GM12801 (cell line): ENCODE data around the gene CLCA4.

Source experiments
- TF ChIP-seq, protein P1 (sequence below): IDR thresholded peaks from one replicate; pipeline ENCODE4 v1.5.1; 2011; ENCODE audit warnings: control low read depth; ENCODE audit not compliant: insufficient read length; ENCODE audit errors: extremely low read depth

CLCA4 gene

DNA sequence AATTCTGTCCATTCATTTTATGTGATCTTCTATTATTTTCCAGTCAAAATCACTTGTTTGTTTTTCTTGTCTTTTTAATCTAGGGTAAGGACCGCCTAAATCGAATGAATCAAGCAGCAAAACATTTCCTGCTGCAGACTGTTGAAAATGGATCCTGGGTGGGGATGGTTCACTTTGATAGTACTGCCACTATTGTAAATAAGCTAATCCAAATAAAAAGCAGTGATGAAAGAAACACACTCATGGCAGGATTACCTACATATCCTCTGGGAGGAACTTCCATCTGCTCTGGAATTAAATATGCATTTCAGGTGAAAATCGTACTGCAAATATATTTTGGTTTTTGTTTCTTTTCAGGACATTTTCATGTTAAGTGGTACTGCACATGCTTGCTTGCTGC is 20.5 kb downstream of the CLCA4 start:
- TF ChIP-seq, protein P1, sequence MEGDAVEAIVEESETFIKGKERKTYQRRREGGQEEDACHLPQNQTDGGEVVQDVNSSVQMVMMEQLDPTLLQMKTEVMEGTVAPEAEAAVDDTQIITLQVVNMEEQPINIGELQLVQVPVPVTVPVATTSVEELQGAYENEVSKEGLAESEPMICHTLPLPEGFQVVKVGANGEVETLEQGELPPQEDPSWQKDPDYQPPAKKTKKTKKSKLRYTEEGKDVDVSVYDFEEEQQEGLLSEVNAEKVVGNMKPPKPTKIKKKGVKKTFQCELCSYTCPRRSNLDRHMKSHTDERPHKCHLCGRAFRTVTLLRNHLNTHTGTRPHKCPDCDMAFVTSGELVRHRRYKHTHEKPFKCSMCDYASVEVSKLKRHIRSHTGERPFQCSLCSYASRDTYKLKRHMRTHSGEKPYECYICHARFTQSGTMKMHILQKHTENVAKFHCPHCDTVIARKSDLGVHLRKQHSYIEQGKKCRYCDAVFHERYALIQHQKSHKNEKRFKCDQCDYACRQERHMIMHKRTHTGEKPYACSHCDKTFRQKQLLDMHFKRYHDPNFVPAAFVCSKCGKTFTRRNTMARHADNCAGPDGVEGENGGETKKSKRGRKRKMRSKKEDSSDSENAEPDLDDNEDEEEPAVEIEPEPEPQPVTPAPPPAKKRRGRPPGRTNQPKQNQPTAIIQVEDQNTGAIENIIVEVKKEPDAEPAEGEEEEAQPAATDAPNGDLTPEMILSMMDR: no peak

DNA sequence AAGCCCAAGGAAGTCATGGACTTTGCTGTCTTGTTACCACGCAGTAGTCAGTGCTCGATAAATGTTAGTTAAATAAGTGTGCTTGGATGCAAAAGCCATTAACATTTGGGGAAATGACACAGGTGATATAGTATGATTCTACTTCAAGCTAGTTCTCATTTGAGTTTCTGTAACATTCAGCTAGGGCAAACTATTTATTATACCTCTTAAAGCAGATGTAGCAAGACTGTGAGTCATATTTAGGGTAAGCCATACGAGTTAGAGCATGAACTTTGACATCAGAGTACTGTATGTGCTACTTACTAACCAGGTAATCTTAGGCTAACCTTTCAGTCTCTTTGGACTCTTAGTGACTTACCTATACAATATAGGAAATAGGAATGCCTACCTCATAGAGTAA is 21.0 kb downstream of the CLCA4 start:
- TF ChIP-seq, protein P1: no peak

DNA sequence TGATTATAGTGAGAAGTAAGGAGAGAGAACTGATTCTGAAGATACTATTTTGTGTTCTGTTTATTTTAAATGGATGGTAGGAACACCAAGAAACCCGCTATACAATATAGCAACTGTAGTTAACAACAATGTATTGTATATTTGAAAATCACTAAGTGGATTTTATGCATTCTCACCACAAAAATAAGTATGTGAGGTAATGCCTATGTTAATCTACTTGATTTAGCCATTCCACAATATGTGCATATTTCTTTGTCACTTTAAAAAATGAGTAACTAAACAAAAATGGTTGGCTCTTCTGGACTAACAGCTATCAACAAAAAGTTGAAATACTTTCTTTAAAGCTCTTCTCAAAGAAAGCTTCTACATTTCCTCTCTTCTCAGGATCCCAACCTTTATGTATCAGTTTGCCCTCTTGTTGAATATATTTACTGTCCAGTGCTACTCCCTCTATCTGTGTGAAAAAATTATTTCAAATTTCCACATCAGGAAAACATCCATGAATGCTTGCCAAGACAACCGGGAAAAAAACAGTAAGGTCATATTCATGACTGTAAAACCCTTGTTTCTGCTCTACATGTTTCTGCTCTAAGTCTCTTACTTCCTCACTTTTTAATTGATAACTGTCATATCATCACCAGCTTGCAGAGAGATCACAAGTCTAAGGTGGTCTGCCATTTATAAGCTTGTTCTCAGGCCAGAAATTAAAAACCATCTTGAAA is 27.0 kb downstream of the CLCA4 start:
- TF ChIP-seq, protein P1: no peak

DNA sequence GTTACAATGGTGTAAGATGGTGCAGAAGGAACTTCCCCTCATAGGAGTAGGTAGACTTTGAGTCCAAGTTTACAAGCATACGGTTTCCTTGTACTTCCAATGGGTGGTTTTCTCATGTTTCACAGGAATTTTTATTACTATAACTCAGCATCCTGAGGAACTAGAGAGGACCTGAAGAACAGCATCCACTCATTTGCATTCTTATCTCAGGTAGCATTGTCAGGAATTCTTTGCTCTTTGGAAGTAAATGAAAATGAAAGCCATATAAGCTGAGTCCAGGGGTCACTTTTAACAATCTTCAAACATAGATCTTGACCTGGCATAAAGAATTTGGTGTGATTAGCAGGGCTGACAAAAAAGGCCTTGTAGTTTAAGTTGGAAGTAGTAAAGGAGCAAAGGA is 34.4 kb downstream of the CLCA4 start:
- TF ChIP-seq, protein P1: no peak

DNA sequence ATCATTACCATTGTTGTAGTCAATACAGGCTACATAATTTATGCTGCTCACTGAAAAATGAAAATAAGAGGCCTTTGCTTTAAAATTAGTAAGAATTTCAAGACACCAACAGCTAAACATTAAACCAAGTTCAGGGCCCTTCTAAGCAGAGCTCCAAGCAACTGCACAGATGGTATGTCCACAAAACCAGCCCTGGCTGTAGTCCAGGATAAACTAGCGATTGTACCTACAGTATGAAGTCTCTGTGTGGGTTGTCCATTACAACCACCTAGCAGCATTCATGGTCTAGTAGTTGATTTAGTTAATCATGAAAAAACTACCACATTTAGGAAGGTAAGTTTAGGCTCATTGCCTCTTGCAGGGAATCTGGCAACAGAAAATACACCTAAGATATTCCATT is 35.3 kb downstream of the CLCA4 start:
- TF ChIP-seq, protein P1: no peak

DNA sequence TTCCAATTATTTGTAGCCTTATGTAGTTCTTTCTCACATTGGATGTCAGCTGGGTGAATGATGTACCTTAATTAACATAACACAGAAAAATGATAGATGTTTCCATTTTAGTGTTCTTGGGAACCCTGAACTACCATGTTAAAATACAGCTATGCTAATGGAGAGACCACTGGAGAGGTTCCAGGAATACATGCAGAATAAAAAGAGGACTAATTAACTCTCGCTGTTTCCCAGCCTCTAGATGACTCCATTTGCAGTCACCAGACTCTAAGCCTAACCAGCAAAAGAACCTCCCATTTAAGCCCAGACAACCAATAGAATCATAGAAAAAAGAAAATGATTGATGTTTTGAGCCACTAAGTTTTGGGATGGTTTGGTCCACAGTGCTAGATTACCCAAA is 36.2 kb downstream of the CLCA4 start:
- TF ChIP-seq, protein P1: no peak

DNA sequence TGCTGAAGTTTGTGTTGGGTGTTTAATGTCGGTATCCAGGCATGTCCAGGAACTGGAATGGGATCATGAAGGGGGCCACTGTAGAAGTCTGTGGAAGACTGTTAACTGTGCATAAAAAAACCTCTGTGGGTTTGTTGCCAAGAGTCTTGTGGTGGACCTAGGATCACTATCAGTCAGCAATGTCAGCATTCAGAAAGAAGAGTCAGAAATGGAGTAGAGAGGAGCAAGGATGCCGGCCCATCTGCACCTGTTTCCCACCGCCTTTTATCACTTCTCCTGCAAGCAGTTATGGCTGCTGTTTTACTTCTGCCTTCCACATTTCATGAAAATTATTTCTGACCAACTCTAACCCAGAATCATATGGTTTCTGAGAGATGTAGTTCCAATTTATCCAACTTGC is 36.7 kb downstream of the CLCA4 start:
- TF ChIP-seq, protein P1: no peak

DNA sequence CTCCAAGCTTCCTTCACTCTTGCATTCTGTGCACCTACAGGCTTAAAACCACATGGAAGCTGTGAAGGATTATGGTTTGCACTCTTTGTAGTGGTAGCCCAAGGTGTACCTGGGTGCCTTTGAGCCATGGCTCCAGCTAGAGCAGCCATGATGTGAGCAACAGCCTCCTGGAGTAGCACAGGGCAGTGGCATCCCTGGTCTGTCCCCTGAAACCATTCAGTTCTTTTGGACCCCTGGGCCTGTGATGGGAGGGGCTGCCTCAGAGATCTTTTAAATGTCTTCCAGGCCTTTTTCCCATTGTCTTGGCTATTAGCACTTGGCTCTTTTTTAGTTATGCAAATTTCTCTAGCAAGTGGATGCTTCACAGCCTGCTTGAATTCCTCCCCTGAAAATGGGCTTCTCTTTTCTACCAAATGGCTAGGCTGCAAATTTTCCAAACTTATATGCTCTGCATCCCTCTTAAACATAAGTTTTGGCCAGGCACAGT is 47.4 kb downstream of the CLCA4 start:
- TF ChIP-seq, protein P1: no peak
